Calu3 (cell line): Measurements from ENCODE around the gene PTGER2. TPM values are rescaled to one million over a fixed set of nuclear protein-coding genes. Genes with fewer than 3 reads are reported as not detected.

Experiments used
- BruUV-seq: library from RNA; stranded (reverse); fragments of 400-500 nt; replicated peaks from 2 replicates; lab custom pipeline; 2021; lab: Mats Ljungman, UMichigan
- CTCF ChIA-PET: fragments of 300-600 bp; sonication (Branson Sonifier 250); formaldehyde crosslinking; loops from one replicate; lab custom pipeline; 2022; ENCODE audit warnings: antibody characterized with exemption; lab: Charles Lee
- DNase-seq: peaks from one replicate; pipeline ENCODE4 v3.0.0; 2022
- H3K27ac Mint-ChIP-seq: one replicate; pipeline ENCODE4 v1.8.0; 2022; ENCODE audit warnings: mixed read lengths; ENCODE audit not compliant: unreplicated experiment
- H3K27me3 Mint-ChIP-seq: one replicate; pipeline ENCODE4 v1.8.0; 2022; ENCODE audit warnings: mixed read lengths; ENCODE audit not compliant: unreplicated experiment
- H3K36me3 Mint-ChIP-seq: one replicate; pipeline ENCODE4 v1.8.0; 2022; ENCODE audit warnings: mild to moderate bottlenecking, moderate library complexity, mixed read lengths; ENCODE audit not compliant: insufficient read depth, unreplicated experiment
- H3K4me1 Mint-ChIP-seq: one replicate; pipeline ENCODE4 v1.8.0; 2022; ENCODE audit warnings: mild to moderate bottlenecking, low read depth, mixed read lengths; ENCODE audit not compliant: unreplicated experiment
- H3K4me3 Mint-ChIP-seq: one replicate; pipeline ENCODE4 v1.8.0; 2022; ENCODE audit warnings: mild to moderate bottlenecking, low read depth, moderate library complexity, mixed read lengths; ENCODE audit not compliant: unreplicated experiment
- H3K9me3 Mint-ChIP-seq: one replicate; pipeline ENCODE4 v1.8.0; 2022; ENCODE audit warnings: low read depth, mixed read lengths; ENCODE audit not compliant: unreplicated experiment
- CTCF ChIP-seq: fragments of 200-600 bp; IDR thresholded peaks from one replicate; pipeline ENCODE4 v1.8.0; 2022; ENCODE audit warnings: antibody characterized with exemption; ENCODE audit not compliant: unreplicated experiment
- intact Hi-C: fragments of 100-400 bp; cut with micrococcal nuclease; formaldehyde crosslinking; loops from one replicate; pipeline ENCODE4 v1.10.0; 2022; ENCODE audit not compliant: unreplicated experiment
- total RNA-seq: library from RNA; stranded (reverse); gene quantifications from 2 replicates; pipeline ENCODE4 v1.2.3, GENCODE V29; 2022

The PTGER2 gene
- total RNA-seq, 1 experiment from 2014 or later, result not detected

GRCh38 chr14:52332269-52332668, 18.2 kb downstream of the PTGER2 start:
- Mint-ChIP-seq H3K4me3 (no peak overlapping the region), H3K4me1 (no peaks in the 10 kb centered on the region), H3K27ac (no peak overlapping the region), H3K27me3 (peaks cover 13% of the 10 kb centered on the region), H3K36me3 (no peaks in the 10 kb centered on the region), H3K9me3 (no peaks in the 10 kb centered on the region)
- DNase-seq, result no peak
- CTCF ChIA-PET, result no interaction called here
- BruUV-seq, result no TSS peak
- intact Hi-C loops, result no loop called here
- TF ChIP-seq CTCF, result no peak

GRCh38 chr14:52333108-52333507, 19.0 kb downstream of the PTGER2 start:
- H3K4me3 Mint-ChIP-seq, result no peak overlapping the region
- no peaks in the 10 kb centered on the region for H3K36me3 Mint-ChIP-seq
- H3K4me1 Mint-ChIP-seq, result no peaks in the 10 kb centered on the region
- CTCF ChIA-PET, result no interaction called here
- intact Hi-C loops, result no loop called here
- DNase-seq, result no peak
- H3K27ac Mint-ChIP-seq, result no peak overlapping the region
- no peak for TF ChIP-seq CTCF
- no TSS peak for BruUV-seq
- no peaks in the 10 kb centered on the region for H3K9me3 Mint-ChIP-seq
- H3K27me3 Mint-ChIP-seq, result peaks cover 13% of the 10 kb centered on the region

- Mint-ChIP-seq H3K27ac (no peak overlapping the region), H3K36me3 (no peaks in the 10 kb centered on the region), H3K4me3 (no peak overlapping the region), H3K4me1 (no peaks in the 10 kb centered on the region), H3K9me3 (no peaks in the 10 kb centered on the region), H3K27me3 (peaks cover 13% of the 10 kb centered on the region)
- CTCF ChIA-PET, result interaction anchor here (0.9 kb wide), 1 partner anchor 253 kb away, joined by 3 read pairs; no protein-coding TSS in a partner anchor
- intact Hi-C loops, result no loop called here
- TF ChIP-seq CTCF, result no peak
- no TSS peak for BruUV-seq
- no peak for DNase-seq
Measured at GRCh38 chr14:52333823-52334657, 19.9 kb downstream of the PTGER2 start.

GRCh38 chr14:52336241-52336640, 22.1 kb downstream of the PTGER2 start:
- H3K36me3 Mint-ChIP-seq, result no peaks in the 10 kb centered on the region
- peaks cover 13% of the 10 kb centered on the region for H3K27me3 Mint-ChIP-seq
- CTCF ChIA-PET, result no interaction called here
- intact Hi-C loops, result no loop called here
- no peak for DNase-seq
- H3K4me1 Mint-ChIP-seq, result no peaks in the 10 kb centered on the region
- no peak overlapping the region for H3K4me3 Mint-ChIP-seq
- no TSS peak for BruUV-seq
- H3K27ac Mint-ChIP-seq, result no peak overlapping the region
- TF ChIP-seq CTCF, result no peak
- peaks cover 2% of the 10 kb centered on the region for H3K9me3 Mint-ChIP-seq
